GM19238 (cell line): ENCODE data around the gene ACAD11.
"Not testable (repeated sequence)": the region's sequence is repeated elsewhere in the genome, so short reads cannot be mapped to it uniquely, and the experiment has no call there.

Experiments
- DNase-seq: peaks from one replicate; pipeline ENCODE4 v3.0.0; 2011; ENCODE audit warnings: low spot score; ENCODE audit not compliant: insufficient read length

The ACAD11 gene

DNA sequence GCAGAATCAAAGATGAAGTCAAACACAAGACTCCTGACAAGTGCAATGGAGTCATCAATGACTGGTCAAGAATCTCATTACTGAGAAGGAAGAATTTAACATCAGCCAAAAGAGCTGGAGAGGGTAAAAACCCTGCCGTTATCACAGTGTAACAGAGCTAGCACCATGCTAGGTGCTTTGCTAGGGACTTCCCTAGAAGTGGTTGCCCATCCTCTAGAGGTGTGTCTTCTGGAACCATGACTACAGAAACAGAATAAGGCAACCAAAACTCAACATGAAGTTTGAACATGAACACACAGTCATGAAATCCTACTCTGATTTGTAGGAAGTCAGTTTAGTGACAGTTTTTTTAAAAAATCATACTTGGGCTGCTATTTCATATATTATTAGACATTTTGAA is 9.5 kb downstream of the ACAD11 start:
- DNase-seq = no peak

- no peak for DNase-seq
Measured at GRCh38 chr3:132645058-132645457, 14.6 kb downstream of the ACAD11 start.

DNA sequence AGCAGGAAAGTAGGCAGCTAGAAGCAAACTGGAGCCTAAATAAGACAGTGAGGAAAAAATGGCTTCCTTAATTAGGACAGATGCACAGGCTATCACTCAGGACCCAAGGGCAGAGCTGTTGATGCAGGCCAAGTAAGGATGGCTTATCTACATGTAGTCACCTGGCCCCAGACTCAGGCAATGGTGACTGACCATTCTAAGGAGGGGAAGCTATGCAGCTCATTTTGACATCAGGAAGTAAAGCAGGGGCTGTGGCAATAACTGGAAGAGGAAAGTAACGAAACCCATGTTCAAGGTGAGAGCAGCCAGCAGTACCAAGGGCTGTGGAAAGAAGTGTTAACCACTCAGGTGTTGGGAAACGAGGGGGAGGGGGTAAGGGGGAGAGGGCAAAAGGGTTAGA is 16.2 kb downstream of the ACAD11 start:
- no peak for DNase-seq

DNA sequence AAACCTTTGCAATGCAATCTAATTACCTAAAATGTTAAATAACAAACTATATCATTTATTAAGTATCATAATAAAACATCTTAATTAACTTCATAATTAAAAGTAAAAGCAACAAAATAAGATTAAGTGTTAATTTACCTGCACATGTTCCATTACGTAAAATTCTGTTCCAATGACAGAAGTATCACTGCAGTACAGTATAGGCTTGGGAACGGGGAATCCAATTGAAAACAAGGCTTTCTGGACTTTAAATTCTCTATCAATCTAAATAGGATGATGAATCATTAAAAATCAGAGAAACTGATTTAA is 17.1 kb downstream of the ACAD11 start:
- no peak for DNase-seq

GRCh38 chr3:132641837-132642538 is 17.6 kb downstream of the ACAD11 start:
- peak; percentile 12 for DNase-seq

DNA sequence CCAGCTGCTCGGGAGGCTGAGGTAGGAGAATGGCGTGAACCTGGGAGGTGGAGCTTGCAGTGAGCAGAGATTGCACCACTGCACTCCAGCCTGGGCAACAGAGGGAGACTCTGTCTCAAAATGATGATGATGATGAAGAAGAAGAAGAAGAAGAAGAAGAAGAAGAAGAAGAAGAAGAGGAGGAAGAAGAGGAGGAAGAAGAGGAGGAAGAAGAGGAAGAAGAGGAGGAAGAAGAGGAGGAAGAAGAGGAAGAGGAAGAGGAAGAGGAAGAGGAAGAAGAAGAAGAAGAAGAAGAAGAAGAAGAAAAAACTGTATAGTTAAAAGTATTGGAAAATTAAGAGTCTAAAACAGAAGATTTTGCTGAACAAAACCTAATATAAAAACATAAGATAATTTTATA is 18.2 kb downstream of the ACAD11 start:
- not testable (repeated sequence) for DNase-seq

DNA sequence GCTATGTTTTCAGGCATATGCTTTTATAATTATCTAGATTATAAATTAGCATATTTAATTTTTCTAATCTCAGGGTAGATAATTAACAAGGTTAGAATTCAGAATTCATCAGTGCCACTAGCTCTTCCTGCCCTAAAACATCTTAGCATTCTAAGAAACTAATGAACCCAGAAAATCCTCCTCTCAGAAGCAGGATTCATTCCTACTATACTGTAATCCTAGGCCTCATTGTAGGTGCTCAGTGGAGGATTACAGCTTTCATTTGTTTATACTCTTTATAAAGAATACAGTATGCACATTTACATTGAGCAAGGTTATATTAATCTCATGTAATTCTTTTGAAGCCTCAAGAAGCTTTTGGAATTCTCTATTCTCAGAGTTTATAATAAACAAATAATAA is 20.9 kb downstream of the ACAD11 start:
- DNase-seq = no peak

DNA sequence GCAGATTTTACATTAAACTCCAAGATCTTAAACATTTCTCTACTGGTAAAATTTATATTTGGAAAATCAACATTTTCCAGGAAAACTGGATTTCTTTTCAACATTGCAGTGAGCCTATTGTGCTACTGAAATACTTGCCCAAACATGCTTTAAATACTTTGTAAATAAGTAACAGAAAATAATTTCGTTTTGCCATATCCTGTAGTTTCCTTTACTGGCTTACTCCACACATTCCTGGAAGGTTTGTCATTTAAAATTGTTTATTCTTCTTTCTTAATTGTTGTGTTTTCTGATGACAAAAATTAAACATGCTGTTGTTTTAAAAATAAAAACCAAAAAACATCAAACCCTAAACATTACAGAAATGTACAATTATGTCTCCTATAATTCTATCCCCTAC is 22.0 kb downstream of the ACAD11 start:
- DNase-seq = no peak

GRCh38 chr3:132635052-132635451 is 24.6 kb downstream of the ACAD11 start:
- DNase-seq = no peak

- DNase-seq = no peak
Measured at GRCh38 chr3:132630612-132631011, 29.0 kb downstream of the ACAD11 start.

GRCh38 chr3:132629928-132630327 is 29.7 kb downstream of the ACAD11 start:
- no peak for DNase-seq

DNA sequence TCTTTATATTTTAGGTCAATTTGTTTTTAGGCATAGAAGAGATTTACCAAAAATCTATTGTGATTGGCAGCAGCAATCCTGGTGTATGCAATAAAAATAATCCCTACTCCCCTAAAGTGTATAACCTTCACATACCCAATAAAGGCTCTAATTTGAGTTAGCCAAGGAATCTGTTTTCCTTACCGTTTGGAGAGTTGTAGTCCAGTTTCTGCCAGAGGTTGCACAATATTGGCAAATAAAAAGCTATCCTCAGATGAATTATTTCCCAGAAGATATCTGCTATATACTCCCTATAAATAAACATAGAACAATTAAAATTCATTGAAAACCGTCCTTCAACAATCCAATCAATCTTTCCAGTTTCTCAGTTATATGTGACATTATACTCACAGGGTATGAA is 31.5 kb downstream of the ACAD11 start:
- no peak for DNase-seq

GRCh38 chr3:132626955-132627354 is 32.7 kb downstream of the ACAD11 start:
- no peak for DNase-seq

- DNase-seq = peak; percentile 5
Measured at GRCh38 chr3:132625613-132626012, 34.0 kb downstream of the ACAD11 start.

DNA sequence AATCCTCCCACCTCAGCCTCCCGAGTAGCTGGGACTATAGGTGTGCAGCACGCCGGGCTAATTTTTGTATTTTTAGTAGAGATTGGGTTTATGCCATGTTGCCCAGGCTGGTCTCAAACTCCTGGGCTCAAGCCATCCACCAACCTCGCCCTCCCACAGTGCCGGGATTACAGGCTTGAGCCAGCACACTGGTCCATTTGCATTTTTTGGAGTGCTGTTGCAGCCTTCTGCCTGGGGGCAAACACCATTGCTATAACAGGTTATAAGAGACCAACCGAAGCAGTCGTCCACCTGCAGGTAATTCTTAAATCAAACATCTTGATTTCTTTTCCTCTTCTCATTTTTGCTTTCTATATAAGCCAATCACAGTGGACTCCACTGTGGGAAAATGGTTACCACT is 34.8 kb downstream of the ACAD11 start:
- no peak for DNase-seq

DNA sequence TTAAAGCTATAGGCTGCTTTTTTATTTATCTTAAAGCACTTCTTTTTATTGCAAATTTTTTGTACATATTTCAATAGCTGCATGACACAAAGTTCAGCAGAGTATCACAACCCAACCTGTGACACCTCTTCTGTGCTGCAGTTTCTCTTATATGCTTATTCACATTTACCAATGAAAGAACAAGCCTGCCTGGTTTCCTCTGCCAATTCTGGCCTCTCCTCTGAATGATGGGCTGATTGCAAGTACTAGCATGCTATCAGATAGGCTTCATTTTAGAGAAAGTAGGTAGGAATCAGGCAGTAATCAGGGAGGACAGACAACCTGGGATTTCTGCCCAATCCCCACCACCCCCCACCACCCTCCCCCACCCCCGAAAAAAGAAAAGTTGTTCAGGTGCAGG is 36.0 kb downstream of the ACAD11 start:
- DNase-seq = no peak

- DNase-seq = no peak
Measured at GRCh38 chr3:132622761-132623160, 36.8 kb downstream of the ACAD11 start.

GRCh38 chr3:132622148-132622547 is 37.5 kb downstream of the ACAD11 start:
- DNase-seq = no peak

GRCh38 chr3:132616780-132617179 is 42.8 kb downstream of the ACAD11 start:
- no peak for DNase-seq

- no peak for DNase-seq
Measured at GRCh38 chr3:132615881-132616280, 43.7 kb downstream of the ACAD11 start.

DNA sequence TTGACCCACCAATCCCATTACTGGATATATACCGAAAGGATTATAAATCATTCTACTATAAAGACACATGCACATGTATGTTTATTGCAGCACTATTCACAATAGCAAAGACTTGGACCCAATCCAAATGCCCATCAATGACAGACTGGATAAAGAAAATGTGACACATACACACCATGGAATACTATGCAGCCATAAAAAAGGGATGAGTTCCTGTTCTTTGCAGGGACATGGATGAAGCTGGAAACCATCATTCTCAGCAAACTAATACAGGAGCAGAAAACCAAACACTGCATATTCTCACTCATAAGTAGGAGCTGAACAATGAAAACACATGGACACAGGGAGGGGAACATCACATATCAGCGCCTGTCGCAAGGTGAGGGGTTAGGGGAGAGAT is 44.3 kb downstream of the ACAD11 start:
- DNase-seq = not testable (repeated sequence)

- not testable (repeated sequence) for DNase-seq
Measured at GRCh38 chr3:132606620-132607019, 53.0 kb downstream of the ACAD11 start.

- no peak for DNase-seq
Measured at GRCh38 chr3:132606085-132606484, 53.5 kb downstream of the ACAD11 start.

DNA sequence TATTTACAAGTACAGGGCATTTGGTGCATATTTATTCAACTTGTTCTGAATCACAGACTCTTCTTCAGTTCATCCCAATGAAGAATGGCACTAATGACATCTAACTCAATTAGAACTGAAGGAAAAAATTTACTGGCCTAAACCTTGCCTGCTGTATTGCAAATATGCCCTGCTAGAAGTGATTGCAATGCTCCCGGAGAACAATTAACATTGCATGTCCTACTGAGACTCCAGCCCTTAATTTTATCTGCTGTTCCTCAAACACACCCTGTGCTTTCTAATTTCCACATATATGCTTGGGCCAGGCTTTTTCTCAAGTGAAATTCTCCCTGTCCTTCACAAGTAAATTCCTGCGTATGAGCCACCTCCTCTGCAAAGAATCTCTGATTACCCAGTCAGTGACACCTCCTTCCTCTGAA is 54.2 kb downstream of the ACAD11 start:
- no peak for DNase-seq
